Endothelial cell of umbilical vein (primary cell): ENCODE measurements around the gene ZNF138. TPM values are rescaled to one million over a fixed set of nuclear protein-coding genes. Genes with fewer than 3 reads are reported as not detected.

Experiments
- BruUV-seq: library from RNA; stranded (reverse); fragments of 400-500 nt; replicated peaks from 2 replicates; lab custom pipeline; 2021; lab: Mats Ljungman, UMichigan
- CTCF ChIA-PET: fragments of 300-600, 350-600 bp; sonication (Branson Sonifier 250); formaldehyde crosslinking; loops from one replicate; lab custom pipeline; 2021; ENCODE audit warnings: antibody characterized with exemption, inconsistent platforms; lab: Charles Lee
- POLR2A ChIA-PET: fragments of 300-600, 350-600 bp; sonication (Branson Sonifier 250); formaldehyde crosslinking; loops from one replicate; lab custom pipeline; 2021; ENCODE audit warnings: antibody characterized with exemption, inconsistent platforms; lab: Charles Lee
- DNase-seq: peaks from one replicate; pipeline ENCODE4 v3.0.0-alpha.2; 2011; ENCODE audit warnings: low read depth, low spot score
- FAIRE-seq: peaks from 2 replicates; lab custom pipeline; 2011; peaks lifted over from hg19 to GRCh38; lab: Jason Lieb, UNC
- H2AFZ ChIP-seq: 2 replicates; pipeline ENCODE4 v1.6.0; 2012; ENCODE audit warnings: low read depth, low read length, control low read depth, inconsistent platforms
- H3K27ac ChIP-seq: 2 replicates; pipeline ENCODE4 v1.5.1; 2011; ENCODE audit warnings: low read depth, mild to moderate bottlenecking, control low read depth, low read length, moderate library complexity; ENCODE audit not compliant: insufficient read depth
- H3K27me3 ChIP-seq, 2 experiments: 2 replicates each; pipeline versions ENCODE4 v1.6.0 to v1.6.1; 2011; ENCODE audit warnings: low read length in 2 of 2, mixed read lengths in 1 of 2; ENCODE audit not compliant: control insufficient read depth in 2 of 2, insufficient read depth in 2 of 2
- H3K36me3 ChIP-seq, 2 experiments: 2 replicates in 1 of 2; 3 replicates in 1 of 2; pipeline ENCODE4 v1.5.1; 2011; ENCODE audit warnings: low read length in 2 of 2, mild to moderate bottlenecking in 1 of 2, moderate library complexity in 1 of 2; ENCODE audit not compliant: control insufficient read depth in 2 of 2, insufficient read depth in 2 of 2; ENCODE audit errors: extremely low read depth in 1 of 2
- H3K4me1 ChIP-seq: 3 replicates; pipeline ENCODE4 v1.5.1; 2011; ENCODE audit warnings: mild to moderate bottlenecking, low read length; ENCODE audit not compliant: control insufficient read depth, insufficient read depth; ENCODE audit errors: extremely low read depth
- H3K4me2 ChIP-seq: 2 replicates; pipeline ENCODE4 v1.6.1; 2011; ENCODE audit warnings: low read length, control low read depth, mixed read lengths; ENCODE audit not compliant: insufficient read depth
- H3K4me3 ChIP-seq, 3 experiments: fragments of 200-600 bp in 1 of 3; sonication (generic), shearing (Covaris generic) in 1 of 3; replicated peaks in 1 of 3; 2 replicates each; pipeline ENCODE4 v1.5.1; 2011 to 2016; ENCODE audit warnings: control low read depth in 3 of 3, low read length in 3 of 3, mild to moderate bottlenecking in 2 of 3, inconsistent platforms in 1 of 3, low read depth in 1 of 3, moderate library complexity in 1 of 3; ENCODE audit not compliant: insufficient read depth in 1 of 3
- H3K79me2 ChIP-seq: 2 replicates; pipeline ENCODE4 v1.6.0; 2012; ENCODE audit warnings: low read length, inconsistent platforms; ENCODE audit not compliant: control insufficient read depth, insufficient read depth
- H3K9ac ChIP-seq: replicated peaks from 2 replicates; pipeline ENCODE3; 2011; ENCODE audit warnings: low read length, control low read depth; ENCODE audit not compliant: insufficient read depth; ENCODE audit errors: extremely low read depth
- H3K9me1 ChIP-seq: replicated peaks from 3 replicates; pipeline ENCODE4 v1.6.0; 2011; ENCODE audit warnings: mild to moderate bottlenecking, low read length; ENCODE audit not compliant: control insufficient read depth, insufficient read depth; ENCODE audit errors: extremely low read depth
- H3K9me3 ChIP-seq: replicated peaks from 2 replicates; pipeline ENCODE4 v1.5.1; 2012; ENCODE audit warnings: low read length, inconsistent platforms; ENCODE audit not compliant: control insufficient read depth, insufficient read depth
- H4K20me1 ChIP-seq: replicated peaks from 2 replicates; pipeline ENCODE3; 2011; ENCODE audit warnings: mild to moderate bottlenecking, low read length; ENCODE audit not compliant: control insufficient read depth, insufficient read depth; ENCODE audit errors: extremely low read depth
- CTCF ChIP-seq, 2 donors: IDR thresholded peaks; 1 replicate in 1 of 2; 2 replicates in 1 of 2; pipeline ENCODE4 v1.5.1; 2011; ENCODE audit warnings: low read length in 2 of 2, mild to moderate bottlenecking in 2 of 2, moderate library complexity in 2 of 2, control low read depth in 1 of 2, inconsistent platforms in 1 of 2, low read depth in 1 of 2; ENCODE audit not compliant: insufficient read depth in 1 of 2; ENCODE audit errors: extremely low read depth in 1 of 2
- EZH2 ChIP-seq: IDR thresholded peaks from 2 replicates; pipeline ENCODE4 v1.6.1; 2012; ENCODE audit warnings: borderline replicate concordance, low read depth, mild to moderate bottlenecking, moderate library complexity, low read length, inconsistent platforms; ENCODE audit not compliant: severe bottlenecking
- FOS ChIP-seq: IDR thresholded peaks from 2 replicates; pipeline ENCODE4 v1.6.1; 2011; ENCODE audit warnings: mild to moderate bottlenecking, low read length, moderate library complexity, borderline replicate concordance; ENCODE audit not compliant: insufficient read depth
- GATA2 ChIP-seq: IDR thresholded peaks from 2 replicates; pipeline ENCODE4 v1.7.0; 2011; ENCODE audit warnings: low read depth, mild to moderate bottlenecking, moderate library complexity, mixed read lengths, low read length; ENCODE audit not compliant: insufficient read length, insufficient read depth
- JUN ChIP-seq: IDR thresholded peaks from 2 replicates; pipeline ENCODE4 v1.6.1; 2011; ENCODE audit warnings: borderline replicate concordance, low read depth; ENCODE audit not compliant: insufficient read length, insufficient read depth
- MYC ChIP-seq: IDR thresholded peaks from one replicate; pipeline ENCODE4 v1.6.1; 2011; ENCODE audit warnings: mild to moderate bottlenecking, low read depth, low read length
- POLR2A ChIP-seq: IDR thresholded peaks from 2 replicates; pipeline ENCODE4 v1.6.1; 2012; ENCODE audit warnings: low read depth, mild to moderate bottlenecking, control low read depth, low read length
- POLR2AphosphoS5 ChIP-seq: IDR thresholded peaks from 2 replicates; pipeline ENCODE4 v1.6.1; 2012; ENCODE audit warnings: low read depth, mild to moderate bottlenecking, control low read depth, low read length, moderate library complexity; ENCODE audit not compliant: insufficient read depth
- dilution Hi-C: fragments of 300-500 bp; cut with MboI; formaldehyde crosslinking; loops from one replicate; pipeline ENCODE4 v1.15.0; 2019; ENCODE audit warnings: low sequenced_read_pairs; ENCODE audit not compliant: extremely low pct_ligation_motif_present
- intact Hi-C: fragments of 100-400 bp; cut with micrococcal nuclease; formaldehyde crosslinking; loops from one replicate; pipeline ENCODE4 v1.10.0; 2022
- polyA plus RNA-seq, 4 experiments: library from polyadenylated mRNA; depleted of rRNA in 3 of 4; stranded (reverse) in 3 of 4; unstranded in 1 of 4; fragments of >200 nt; gene quantifications; 2 replicates each; pipeline versions ENCODE4 v1.2.1 to v1.2.3, GENCODE V29; 2011 to 2012; ENCODE audit warnings: missing spikeins in 1 of 4
- total RNA-seq: library from RNA; stranded (reverse); gene quantifications from 2 replicates; pipeline ENCODE4 v1.2.3, GENCODE V29; 2021

ZNF138 gene
- total and polyA plus RNA-seq, 2 donors (not counting 3 experiments of a cell fraction or from before 2014, with no cell fraction given): 2.0 to 3.3 TPM

GRCh38 chr7:64802699-64803098 lies 8.5 kb downstream of the ZNF138 start:
- DNase-seq (no peak), FAIRE-seq (no peak)
- Histone ChIP-seq H4K20me1 (no peaks in the 10 kb centered on the region), H3K4me1 (no peaks in the 10 kb centered on the region), H3K9me1 (no peaks in the 10 kb centered on the region), H3K9ac (no peak overlapping the region), H3K4me3 (no peak overlapping the region), H3K79me2 (no peaks in the 10 kb centered on the region), H3K9me3 (no peaks in the 10 kb centered on the region), H3K36me3 (no peaks in the 10 kb centered on the region), H3K4me2 (no peak overlapping the region), H2AFZ (no peak overlapping the region), H3K27ac (no peak overlapping the region), H3K27me3 (no peaks in the 10 kb centered on the region)
- intact Hi-C loops: no loop called here
- dilution Hi-C loops: no loop called here
- TF ChIP-seq CTCF (IDR thresholded peaks at IDR 0.05; ENCODE audit: extremely low read depth in 1 of 2, insufficient read depth in 1 of 2, low read depth in 1 of 2, low read length in 2 of 2) (no peak), MYC (no peak)
- BruUV-seq: no TSS peak
- POLR2A ChIA-PET: no interaction called here
- CTCF ChIA-PET: no interaction called here

GRCh38 chr7:64807731-64808365 lies 13.6 kb downstream of the ZNF138 start:
- no peaks in the 10 kb centered on the region for H3K27me3 ChIP-seq
- dilution Hi-C loops (no loop called here), intact Hi-C loops (no loop called here)
- FAIRE-seq (no peak), DNase-seq (no peak)
- TF ChIP-seq POLR2A: no peak
- no peak for TF ChIP-seq FOS
- no peak for TF ChIP-seq GATA2
- no peak for TF ChIP-seq CTCF (IDR thresholded peaks at IDR 0.05; ENCODE audit: extremely low read depth in 1 of 2, insufficient read depth in 1 of 2, low read depth in 1 of 2, low read length in 2 of 2)
- no peak for TF ChIP-seq EZH2
- no peak for TF ChIP-seq POLR2AphosphoS5
- no peak for TF ChIP-seq JUN
- no peak overlapping the region for H3K9ac ChIP-seq
- H3K79me2 ChIP-seq: no peaks in the 10 kb centered on the region
- CTCF ChIA-PET: no interaction called here
- no peaks in the 10 kb centered on the region for H3K9me1 ChIP-seq
- no peaks in the 10 kb centered on the region for H3K4me1 ChIP-seq
- no peak overlapping the region for H3K4me2 ChIP-seq
- POLR2A ChIA-PET: no interaction called here
- H4K20me1 ChIP-seq: no peaks in the 10 kb centered on the region
- no peaks in the 10 kb centered on the region for H3K36me3 ChIP-seq
- H3K9me3 ChIP-seq: no peaks in the 10 kb centered on the region
- H2AFZ ChIP-seq: no peak overlapping the region
- no peak overlapping the region for H3K27ac ChIP-seq
- no peak overlapping the region for H3K4me3 ChIP-seq
- no TSS peak for BruUV-seq
